ENCODE data around the gene SV2B.
"Not testable (repeated sequence)": the region's sequence is repeated elsewhere in the genome, so short reads cannot be mapped to it uniquely, and the experiment has no call there.

Gene SV2B

GRCh38 chr15:91099995-91100813, at the start of gene SV2B:
SV2B (plus strand) TSS chr15:91100257; CDS start chr15:91226264, 126,007 bp downstream.
- peak; percentile 2 for DNase-seq

GRCh38 chr15:91051248-91051647, 48.8 kb upstream of the SV2B start:
- no peak for DNase-seq

GRCh38 chr15:91054816-91055215, 45.2 kb upstream of the SV2B start:
- DNase-seq: no peak

GRCh38 chr15:91055548-91056331, 44.3 kb upstream of the SV2B start:
- DNase-seq: peak; percentile 49

GRCh38 chr15:91061230-91061629, 38.8 kb upstream of the SV2B start:
- DNase-seq: no peak

GRCh38 chr15:91061997-91062396, 38.1 kb upstream of the SV2B start:
- no peak for DNase-seq

- DNase-seq: no peak
Measured at GRCh38 chr15:91065505-91065904, 34.6 kb upstream of the SV2B start.

- DNase-seq: no peak
Measured at GRCh38 chr15:91067036-91067435, 33.0 kb upstream of the SV2B start.

- no peak for DNase-seq
Measured at GRCh38 chr15:91068436-91068835, 31.6 kb upstream of the SV2B start.

GRCh38 chr15:91068966-91069365, 31.1 kb upstream of the SV2B start:
- no peak for DNase-seq

- no peak for DNase-seq
Measured at GRCh38 chr15:91070872-91071271, 29.2 kb upstream of the SV2B start.

GRCh38 chr15:91072161-91072560, 27.9 kb upstream of the SV2B start:
- DNase-seq: no peak

- no peak for DNase-seq
Measured at GRCh38 chr15:91073077-91073476, 27.0 kb upstream of the SV2B start.

- DNase-seq: no peak
Measured at GRCh38 chr15:91073768-91074167, 26.3 kb upstream of the SV2B start.

GRCh38 chr15:91075739-91076138, 24.3 kb upstream of the SV2B start:
- no peak for DNase-seq

- DNase-seq: no peak
Measured at GRCh38 chr15:91077029-91077428, 23.0 kb upstream of the SV2B start.

GRCh38 chr15:91093866-91094265, 6.2 kb upstream of the SV2B start:
- not testable (repeated sequence) for DNase-seq

- DNase-seq: no peak
Measured at GRCh38 chr15:91098451-91098850, 1.6 kb upstream of the SV2B start.

GRCh38 chr15:91099616-91099994, 452 bp upstream of the SV2B start:
- peak; percentile 7 for DNase-seq

GRCh38 chr15:91100814-91101607, 954 bp downstream of the SV2B start:
- no peak for DNase-seq

GRCh38 chr15:91101608-91101920, 1.5 kb downstream of the SV2B start:
- no peak for DNase-seq

- no peak for DNase-seq
Measured at GRCh38 chr15:91102546-91103330, 2.7 kb downstream of the SV2B start.

GRCh38 chr15:91104111-91104510, 4.1 kb downstream of the SV2B start:
- no peak for DNase-seq
